SK-N-SH (cell line): ENCODE results near the gene ZNF491. TPM values are rescaled to one million over a fixed set of nuclear protein-coding genes. Genes with fewer than 3 reads are reported as not detected.

ENCODE experiments used
- CTCF ChIA-PET: fragments of 300-600, 350-600 bp; formaldehyde crosslinking; extraction: SDS; loops from one replicate; lab custom pipeline; 2021; lab: Yijun Ruan, JAX
- POLR2A ChIA-PET: fragments of 350-600 bp; sonication (Branson Sonifier 250); formaldehyde crosslinking; extraction: SDS; loops from one replicate; lab custom pipeline; 2020; ENCODE audit warnings: antibody characterized with exemption, inconsistent platforms; lab: Yijun Ruan, JAX
- DNase-seq: peaks from one replicate; pipeline ENCODE4 v3.0.0; 2012
- H2AFZ ChIP-seq: fragments of 200-600 bp; sonication (generic); 2 replicates; pipeline ENCODE4 v1.8.1; 2016; ENCODE audit warnings: antibody characterized with exemption, mild to moderate bottlenecking, low read depth
- H3F3A ChIP-seq: fragments of 200-600 bp; sonication (generic); replicated peaks from 2 replicates; pipeline ENCODE3; 2016; ENCODE audit warnings: antibody characterized with exemption, mild to moderate bottlenecking; ENCODE audit not compliant: insufficient read depth
- H3K27ac ChIP-seq, 2 experiments: fragments of 200-500 bp in 1 of 2; fragments of 200-600 bp in 1 of 2; sonication (Bioruptor generic) in 1 of 2; sonication (generic), shearing (Covaris generic) in 1 of 2; 2 replicates each; pipeline versions ENCODE4 v1.5.1 to v1.6.1; 2014 to 2016; ENCODE audit warnings: low read depth in 2 of 2, inconsistent platforms in 1 of 2, low read length in 1 of 2, mild to moderate bottlenecking in 1 of 2, mixed read lengths in 1 of 2
- H3K27me3 ChIP-seq: fragments of 200-600 bp; sonication (generic), shearing (Covaris generic); 2 replicates; pipeline ENCODE4 v1.6.1; 2016; ENCODE audit warnings: mixed run types; ENCODE audit not compliant: insufficient read depth
- H3K36me3 ChIP-seq, 2 experiments: fragments of 200-500 bp in 1 of 2; fragments of 200-600 bp in 1 of 2; sonication (Bioruptor generic) in 1 of 2; sonication (generic) in 1 of 2; replicated peaks in 1 of 2; 2 replicates each; pipeline versions ENCODE3 to v1.5.1; 2014 to 2016; ENCODE audit warnings: low read length in 1 of 2, mild to moderate bottlenecking in 1 of 2; ENCODE audit not compliant: insufficient read depth in 2 of 2, control insufficient read depth in 1 of 2
- H3K4me1 ChIP-seq, 2 experiments: fragments of 200-500 bp in 1 of 2; fragments of 200-600 bp in 1 of 2; sonication (Bioruptor generic) in 1 of 2; sonication (generic), shearing (Covaris generic) in 1 of 2; 2 replicates each; pipeline versions ENCODE4 v1.5.1 to v1.6.1; 2014 to 2016; ENCODE audit warnings: low read depth in 1 of 2, low read length in 1 of 2, mixed run types in 1 of 2; ENCODE audit not compliant: insufficient read depth in 2 of 2, control insufficient read depth in 1 of 2
- H3K4me2 ChIP-seq: fragments of 200-600 bp; sonication (generic), shearing (Covaris generic); 2 replicates; pipeline ENCODE4 v1.6.1; 2017; ENCODE audit warnings: mixed run types
- H3K4me3 ChIP-seq, 2 experiments: fragments of 200-500 bp in 1 of 2; fragments of 200-600 bp in 1 of 2; sonication (Bioruptor generic) in 1 of 2; sonication (generic), shearing (Covaris generic) in 1 of 2; 2 replicates each; pipeline versions ENCODE4 v1.5.1 to v1.8.1; 2014 to 2016; ENCODE audit warnings: low read depth in 2 of 2, inconsistent platforms in 1 of 2, low read length in 1 of 2, mild to moderate bottlenecking in 1 of 2, mixed read lengths in 1 of 2, moderate library complexity in 1 of 2
- H3K79me2 ChIP-seq: fragments of 200-600 bp; sonication (generic); 2 replicates; pipeline ENCODE4 v1.8.1; 2017; ENCODE audit warnings: mild to moderate bottlenecking; ENCODE audit not compliant: insufficient read depth
- H3K9ac ChIP-seq: fragments of 200-600 bp; sonication (generic); 2 replicates; pipeline ENCODE4 v1.6.1; 2017; ENCODE audit warnings: mixed run types
- H3K9me2 ChIP-seq: fragments of 200-600 bp; sonication (generic); 2 replicates; pipeline ENCODE4 v1.6.1; 2017; ENCODE audit warnings: mixed run types
- H3K9me3 ChIP-seq: fragments of 200-600 bp; sonication (generic); 2 replicates; pipeline ENCODE4 v1.6.1; 2017; ENCODE audit warnings: mixed run types, mild to moderate bottlenecking, moderate library complexity
- H4K20me1 ChIP-seq: fragments of 200-600 bp; sonication (generic); 2 replicates; pipeline ENCODE4 v1.6.1; 2017; ENCODE audit warnings: mild to moderate bottlenecking, mixed run types; ENCODE audit not compliant: insufficient read depth
- CHD2 ChIP-seq: fragments of 150-350 bp; IDR thresholded peaks from 2 replicates; pipeline ENCODE4 v1.6.1; 2018; ENCODE audit warnings: low read length; ENCODE audit not compliant: partially characterized antibody
- ELF1 ChIP-seq: IDR thresholded peaks from 2 replicates; pipeline ENCODE4 v1.4.0; 2012
- EP300 ChIP-seq, 2 experiments: IDR thresholded peaks; 2 replicates each; pipeline versions ENCODE4 v1.4.0 to v1.6.1; 2012; ENCODE audit warnings: borderline replicate concordance in 1 of 2, low read depth in 1 of 2, low read length in 1 of 2
- MEF2A ChIP-seq: IDR thresholded peaks from 2 replicates; pipeline ENCODE4 v1.4.0; 2012; ENCODE audit warnings: low read depth, borderline replicate concordance
- MXI1 ChIP-seq: IDR thresholded peaks from 2 replicates; pipeline ENCODE4 v1.6.1; 2012; ENCODE audit warnings: mild to moderate bottlenecking, low read depth, low read length, improper control_type of control experiment
- RAD21 ChIP-seq: IDR thresholded peaks from 2 replicates; pipeline ENCODE4 v1.6.1; 2012; ENCODE audit warnings: mild to moderate bottlenecking, low read length
- RFX5 ChIP-seq: IDR thresholded peaks from 2 replicates; pipeline ENCODE4 v1.6.1; 2012; ENCODE audit warnings: mild to moderate bottlenecking, improper control_type of control experiment, low read length
- RXRA ChIP-seq: IDR thresholded peaks from 2 replicates; pipeline ENCODE4 v1.4.0; 2012; ENCODE audit warnings: low read depth, mild to moderate bottlenecking, borderline replicate concordance
- SMC3 ChIP-seq: IDR thresholded peaks from 2 replicates; pipeline ENCODE4 v1.6.1; 2012; ENCODE audit warnings: low read depth, low read length, improper control_type of control experiment
- TCF12 ChIP-seq: IDR thresholded peaks from 2 replicates; pipeline ENCODE4 v1.4.0; 2012
- WGBS: methylation state at CpG from one replicate; pipeline ENCODE4 v1.1.6; 2017; ENCODE audit warnings: low lambda C conversion rate; 5-methylcytosine and 5-hydroxymethylcytosine counted together
- polyA plus RNA-seq, 3 experiments: library from polyadenylated mRNA; depleted of rRNA; stranded (reverse); fragments of >200 nt; gene quantifications; 2 replicates each; pipeline ENCODE4 v1.2.3, GENCODE V29; 2012
- TF ChIP-seq, protein P1 (sequence below): IDR thresholded peaks from 2 replicates; pipeline ENCODE4 v1.4.0; 2012; ENCODE audit warnings: low read depth
- TF ChIP-seq, protein P2 (sequence below): IDR thresholded peaks from 2 replicates; pipeline ENCODE4 v1.6.1; 2012; ENCODE audit warnings: mild to moderate bottlenecking, low read depth, low read length, moderate library complexity
- TF ChIP-seq, protein P3 (sequence below): fragments of 200-600 bp; sonication (generic); IDR thresholded peaks from 2 replicates; pipeline ENCODE4 v1.6.1; 2017; ENCODE audit warnings: antibody characterized with exemption, mild to moderate bottlenecking, moderate library complexity

Gene ZNF491
- polyA plus RNA-seq, 1 of the 3 experiments (the other 2 are of a cell fraction): 0.77 TPM

DNA sequence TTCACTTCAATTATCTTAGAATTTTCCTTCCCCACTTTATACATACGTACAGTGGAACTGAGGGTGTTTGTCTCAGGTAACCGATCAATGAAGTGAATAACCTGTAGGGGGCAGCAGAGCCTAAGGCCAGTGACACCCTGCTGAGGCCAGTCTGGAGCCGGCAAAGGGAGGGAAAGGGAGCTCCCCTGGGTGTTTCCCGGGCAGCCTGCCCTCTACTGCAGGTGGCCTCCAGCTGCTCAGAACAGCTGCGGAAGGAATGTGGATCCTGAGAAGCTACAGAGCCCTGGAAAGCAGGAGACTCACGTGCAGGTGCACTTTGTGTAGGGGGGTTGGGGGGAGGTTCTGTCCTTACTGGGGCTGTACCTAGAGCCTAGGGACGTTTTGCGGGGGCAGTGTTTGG is 832 bp upstream of the ZNF491 start:
- CTCF ChIA-PET: interaction anchor here (0.6 to 8.3 kb wide), 62 partner anchors 10 to 874 kb away, joined by 3 to 94 read pairs (median 4); partner anchors contain the start of genes ZNF20, ZNF433, ZNF439 and ZNF440
- Histone ChIP-seq H3K36me3 (no peaks in the 10 kb centered on the region), H3K9me2 (no peaks in the 10 kb centered on the region), H4K20me1 (no peaks in the 10 kb centered on the region), H3K27me3 (no peaks in the 10 kb centered on the region)
- WGBS: 15% methylated on average over 8 of the region's 8 CpGs
- TF ChIP-seq, protein P1, sequence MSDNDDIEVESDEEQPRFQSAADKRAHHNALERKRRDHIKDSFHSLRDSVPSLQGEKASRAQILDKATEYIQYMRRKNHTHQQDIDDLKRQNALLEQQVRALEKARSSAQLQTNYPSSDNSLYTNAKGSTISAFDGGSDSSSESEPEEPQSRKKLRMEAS: no peak
- TF ChIP-seq RXRA: no peak
- peak; percentile 89 for TF ChIP-seq TCF12
- TF ChIP-seq EP300 (IDR thresholded peaks at IDR 0.05; ENCODE audit: borderline replicate concordance in 1 of 2, low read depth in 1 of 2, low read length in 1 of 2): no peak
- TF ChIP-seq SMC3: peak; percentile 61
- TF ChIP-seq, protein P2, sequence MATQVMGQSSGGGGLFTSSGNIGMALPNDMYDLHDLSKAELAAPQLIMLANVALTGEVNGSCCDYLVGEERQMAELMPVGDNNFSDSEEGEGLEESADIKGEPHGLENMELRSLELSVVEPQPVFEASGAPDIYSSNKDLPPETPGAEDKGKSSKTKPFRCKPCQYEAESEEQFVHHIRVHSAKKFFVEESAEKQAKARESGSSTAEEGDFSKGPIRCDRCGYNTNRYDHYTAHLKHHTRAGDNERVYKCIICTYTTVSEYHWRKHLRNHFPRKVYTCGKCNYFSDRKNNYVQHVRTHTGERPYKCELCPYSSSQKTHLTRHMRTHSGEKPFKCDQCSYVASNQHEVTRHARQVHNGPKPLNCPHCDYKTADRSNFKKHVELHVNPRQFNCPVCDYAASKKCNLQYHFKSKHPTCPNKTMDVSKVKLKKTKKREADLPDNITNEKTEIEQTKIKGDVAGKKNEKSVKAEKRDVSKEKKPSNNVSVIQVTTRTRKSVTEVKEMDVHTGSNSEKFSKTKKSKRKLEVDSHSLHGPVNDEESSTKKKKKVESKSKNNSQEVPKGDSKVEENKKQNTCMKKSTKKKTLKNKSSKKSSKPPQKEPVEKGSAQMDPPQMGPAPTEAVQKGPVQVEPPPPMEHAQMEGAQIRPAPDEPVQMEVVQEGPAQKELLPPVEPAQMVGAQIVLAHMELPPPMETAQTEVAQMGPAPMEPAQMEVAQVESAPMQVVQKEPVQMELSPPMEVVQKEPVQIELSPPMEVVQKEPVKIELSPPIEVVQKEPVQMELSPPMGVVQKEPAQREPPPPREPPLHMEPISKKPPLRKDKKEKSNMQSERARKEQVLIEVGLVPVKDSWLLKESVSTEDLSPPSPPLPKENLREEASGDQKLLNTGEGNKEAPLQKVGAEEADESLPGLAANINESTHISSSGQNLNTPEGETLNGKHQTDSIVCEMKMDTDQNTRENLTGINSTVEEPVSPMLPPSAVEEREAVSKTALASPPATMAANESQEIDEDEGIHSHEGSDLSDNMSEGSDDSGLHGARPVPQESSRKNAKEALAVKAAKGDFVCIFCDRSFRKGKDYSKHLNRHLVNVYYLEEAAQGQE: no peak
- TF ChIP-seq RFX5: no peak
- TF ChIP-seq RAD21: peak; percentile 95
- 0 out of 2 replicates have a peak, but pooled peaks have one; percentile 12 for TF ChIP-seq MXI1
- TF ChIP-seq MEF2A: no peak
- TF ChIP-seq, protein P3, sequence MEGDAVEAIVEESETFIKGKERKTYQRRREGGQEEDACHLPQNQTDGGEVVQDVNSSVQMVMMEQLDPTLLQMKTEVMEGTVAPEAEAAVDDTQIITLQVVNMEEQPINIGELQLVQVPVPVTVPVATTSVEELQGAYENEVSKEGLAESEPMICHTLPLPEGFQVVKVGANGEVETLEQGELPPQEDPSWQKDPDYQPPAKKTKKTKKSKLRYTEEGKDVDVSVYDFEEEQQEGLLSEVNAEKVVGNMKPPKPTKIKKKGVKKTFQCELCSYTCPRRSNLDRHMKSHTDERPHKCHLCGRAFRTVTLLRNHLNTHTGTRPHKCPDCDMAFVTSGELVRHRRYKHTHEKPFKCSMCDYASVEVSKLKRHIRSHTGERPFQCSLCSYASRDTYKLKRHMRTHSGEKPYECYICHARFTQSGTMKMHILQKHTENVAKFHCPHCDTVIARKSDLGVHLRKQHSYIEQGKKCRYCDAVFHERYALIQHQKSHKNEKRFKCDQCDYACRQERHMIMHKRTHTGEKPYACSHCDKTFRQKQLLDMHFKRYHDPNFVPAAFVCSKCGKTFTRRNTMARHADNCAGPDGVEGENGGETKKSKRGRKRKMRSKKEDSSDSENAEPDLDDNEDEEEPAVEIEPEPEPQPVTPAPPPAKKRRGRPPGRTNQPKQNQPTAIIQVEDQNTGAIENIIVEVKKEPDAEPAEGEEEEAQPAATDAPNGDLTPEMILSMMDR: peak; percentile 75
- peak; percentile 4 for TF ChIP-seq CHD2
- TF ChIP-seq ELF1: no peak
- TF ChIP-seq, all 33 proteins: peak for 6
- H3F3A ChIP-seq: peaks cover 11% of the 10 kb centered on the region
- peaks cover 0 to 7% of the 10 kb centered on the region in 2 experiments; a peak in 2 of 4 replicates for H3K4me1 ChIP-seq
- DNase-seq: peak; percentile 86
- peaks cover 6% of the 10 kb centered on the region; the same call in 1 of the 2 replicates for H3K79me2 ChIP-seq
- H3K9me3 ChIP-seq: no peaks in the 10 kb centered on the region
- H3K9ac ChIP-seq: no peak overlapping the region
- H3K4me2 ChIP-seq: peak overlapping the region; percentile 89; the same call in 1 of the 2 replicates
- peak overlapping the region in 1 of 2 experiments; percentile 73; a peak in 2 of 4 replicates for H3K27ac ChIP-seq
- POLR2A ChIA-PET: interaction anchor here (0.6 to 1.6 kb wide), 8 partner anchors 31 to 359 kb away, joined by 3 to 6 read pairs (median 3); partner anchors contain the start of genes ZNF20, ZNF441, ZNF625 and ZNF763
- peak overlapping the region; percentile 53; the same call in 1 of the 2 replicates for H2AFZ ChIP-seq
- H3K4me3 ChIP-seq: no peak overlapping the region; a peak in 1 of 4 replicates
